Neural cell (in vitro differentiated cells): Measurements from ENCODE around the gene USP11. TPM values are rescaled to one million over a fixed set of nuclear protein-coding genes. Genes with fewer than 3 reads are reported as not detected.

Source experiments
- H2AFZ ChIP-seq: fragments of 200-600, 300-800 bp; sonication (generic), shearing (Covaris generic); 2 replicates; pipeline ENCODE4 v1.6.0; 2014; ENCODE audit warnings: low read depth, mild to moderate bottlenecking, antibody characterized with exemption, low read length, moderate library complexity
- H3F3A ChIP-seq: fragments of 200-600 bp; shearing (Covaris generic); 2 replicates; pipeline ENCODE4 v1.6.1; 2016; ENCODE audit warnings: mild to moderate bottlenecking, moderate library complexity, mixed read lengths, antibody characterized with exemption, low read length; ENCODE audit not compliant: insufficient read depth, poor library complexity, severe bottlenecking
- H3K27ac ChIP-seq: fragments of 200-600, 300-800 bp; sonication (generic), shearing (Covaris generic); 2 replicates; pipeline ENCODE4 v1.5.1; 2014; ENCODE audit warnings: mild to moderate bottlenecking, low read length, moderate library complexity
- H3K27me3 ChIP-seq: fragments of 300-800, 200-600 bp; sonication (generic), shearing (Covaris generic); 2 replicates; pipeline ENCODE4 v1.6.0; 2014; ENCODE audit warnings: mild to moderate bottlenecking, low read depth, low read length, moderate library complexity; ENCODE audit not compliant: insufficient read depth
- H3K36me3 ChIP-seq: fragments of 300-800, 200-600 bp; sonication (generic), shearing (Covaris generic); 2 replicates; pipeline ENCODE4 v1.5.1; 2014; ENCODE audit warnings: mild to moderate bottlenecking, antibody characterized with exemption, low read length, moderate library complexity; ENCODE audit not compliant: insufficient read depth
- H3K4me2 ChIP-seq: fragments of 300-800, 200-600 bp; sonication (generic), shearing (Covaris generic); 2 replicates; pipeline ENCODE4 v1.6.0; 2014; ENCODE audit warnings: mild to moderate bottlenecking, low read length
- H3K4me3 ChIP-seq: fragments of 300-800, 200-600 bp; sonication (generic), shearing (Covaris generic); 2 replicates; pipeline ENCODE4 v1.5.1; 2014; ENCODE audit warnings: mild to moderate bottlenecking, low read length, moderate library complexity
- H3K79me2 ChIP-seq: fragments of 200-600 bp; shearing (Covaris generic); replicated peaks from 2 replicates; pipeline ENCODE4 v1.6.0; 2014; ENCODE audit warnings: mild to moderate bottlenecking, low read length, moderate library complexity; ENCODE audit not compliant: insufficient read depth
- H3K9ac ChIP-seq: fragments of 300-800, 200-600 bp; sonication (generic), shearing (Covaris generic); 2 replicates; pipeline ENCODE4 v1.6.1; 2016; ENCODE audit warnings: mild to moderate bottlenecking, low read length, mixed read lengths
- H3K9me2 ChIP-seq: fragments of 200-600 bp; shearing (Covaris generic); 2 replicates; pipeline ENCODE4 v1.6.1; 2016; ENCODE audit warnings: mild to moderate bottlenecking, low read length, mixed read lengths; ENCODE audit not compliant: insufficient read depth
- H3K9me3 ChIP-seq: fragments of 200-600, 300-800 bp; sonication (generic), shearing (Covaris generic); 2 replicates; pipeline ENCODE4 v1.6.1; 2016; ENCODE audit warnings: mild to moderate bottlenecking, mixed run types, low read length, moderate library complexity, mixed read lengths
- H4K20me1 ChIP-seq: fragments of 200-600 bp; shearing (Covaris generic); 2 replicates; pipeline ENCODE4 v1.6.1; 2016; ENCODE audit warnings: mild to moderate bottlenecking, mixed run types; ENCODE audit not compliant: insufficient read depth
- EP300 ChIP-seq: fragments of 450-650 bp; conservative IDR thresholded peaks from 2 replicates; pipeline ENCODE4 v1.6.1; 2014; ENCODE audit warnings: antibody characterized with exemption, mild to moderate bottlenecking, moderate library complexity; ENCODE audit not compliant: poor library complexity, severe bottlenecking
- EZH2 ChIP-seq: fragments of 200-600, 300-800 bp; shearing (Covaris generic), sonication (generic); IDR thresholded peaks from 2 replicates; pipeline ENCODE4 v1.6.1; 2014; ENCODE audit warnings: antibody characterized with exemption, low read length, borderline replicate concordance, mild to moderate bottlenecking; ENCODE audit not compliant: insufficient read depth, poor library complexity, severe bottlenecking
- MXI1 ChIP-seq: fragments of 450-650 bp; conservative IDR thresholded peaks from 2 replicates; pipeline ENCODE4 v1.6.1; 2014; ENCODE audit warnings: antibody characterized with exemption, mild to moderate bottlenecking; ENCODE audit not compliant: poor library complexity, severe bottlenecking
- POLR2AphosphoS5 ChIP-seq: IDR thresholded peaks from 2 replicates; pipeline ENCODE4 v1.6.1; 2012
- RAD21 ChIP-seq: fragments of 450-650 bp; conservative IDR thresholded peaks from 2 replicates; pipeline ENCODE4 v1.6.1; 2014; ENCODE audit warnings: antibody characterized with exemption, mild to moderate bottlenecking, moderate library complexity
- SMC3 ChIP-seq: fragments of 450-650 bp; conservative IDR thresholded peaks from 2 replicates; pipeline ENCODE4 v1.6.1; 2014; ENCODE audit warnings: antibody characterized with exemption, mild to moderate bottlenecking, moderate library complexity; ENCODE audit not compliant: poor library complexity
- TAF1 ChIP-seq: IDR thresholded peaks from 2 replicates; pipeline ENCODE4 v1.6.1; 2012; ENCODE audit warnings: low read depth
- polyA plus RNA-seq: library from polyadenylated mRNA; depleted of rRNA; stranded (reverse); fragments of >200 nt; gene quantifications from 2 replicates; pipeline ENCODE4 v1.2.3, GENCODE V29; 2014
- TF ChIP-seq, protein P1 (sequence below): IDR thresholded peaks from 2 replicates; pipeline ENCODE4 v1.6.1; 2012; ENCODE audit warnings: borderline replicate concordance
- TF ChIP-seq, protein P2 (sequence below): fragments of 450-650 bp; IDR thresholded peaks from 2 replicates; pipeline ENCODE4 v1.5.1; 2014; ENCODE audit warnings: antibody characterized with exemption, mild to moderate bottlenecking, moderate library complexity; ENCODE audit not compliant: poor library complexity, severe bottlenecking

The USP11 gene
- polyA plus RNA-seq, 1 donor from 2014 or later: 184 TPM

DNA sequence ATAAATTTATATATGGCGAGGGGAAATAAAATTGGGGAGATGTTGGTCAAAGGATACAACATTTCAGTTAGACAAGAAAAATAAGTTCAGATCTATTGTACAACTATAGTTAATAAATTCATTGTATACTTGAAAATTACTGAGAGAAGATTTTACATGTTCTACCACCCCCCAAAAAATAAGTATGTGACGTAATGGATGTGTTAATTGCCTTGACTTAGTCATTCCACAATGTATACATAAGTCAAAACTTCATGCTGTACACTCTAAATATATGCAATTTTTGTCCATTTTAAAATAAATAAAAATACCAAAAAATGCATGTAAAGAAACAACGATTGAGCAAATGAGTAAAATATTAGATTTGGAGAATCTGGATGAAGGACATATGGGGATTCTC is 1.8 kb downstream of the USP11 start:
- TF ChIP-seq EZH2: no peak
- TF ChIP-seq, protein P1, sequence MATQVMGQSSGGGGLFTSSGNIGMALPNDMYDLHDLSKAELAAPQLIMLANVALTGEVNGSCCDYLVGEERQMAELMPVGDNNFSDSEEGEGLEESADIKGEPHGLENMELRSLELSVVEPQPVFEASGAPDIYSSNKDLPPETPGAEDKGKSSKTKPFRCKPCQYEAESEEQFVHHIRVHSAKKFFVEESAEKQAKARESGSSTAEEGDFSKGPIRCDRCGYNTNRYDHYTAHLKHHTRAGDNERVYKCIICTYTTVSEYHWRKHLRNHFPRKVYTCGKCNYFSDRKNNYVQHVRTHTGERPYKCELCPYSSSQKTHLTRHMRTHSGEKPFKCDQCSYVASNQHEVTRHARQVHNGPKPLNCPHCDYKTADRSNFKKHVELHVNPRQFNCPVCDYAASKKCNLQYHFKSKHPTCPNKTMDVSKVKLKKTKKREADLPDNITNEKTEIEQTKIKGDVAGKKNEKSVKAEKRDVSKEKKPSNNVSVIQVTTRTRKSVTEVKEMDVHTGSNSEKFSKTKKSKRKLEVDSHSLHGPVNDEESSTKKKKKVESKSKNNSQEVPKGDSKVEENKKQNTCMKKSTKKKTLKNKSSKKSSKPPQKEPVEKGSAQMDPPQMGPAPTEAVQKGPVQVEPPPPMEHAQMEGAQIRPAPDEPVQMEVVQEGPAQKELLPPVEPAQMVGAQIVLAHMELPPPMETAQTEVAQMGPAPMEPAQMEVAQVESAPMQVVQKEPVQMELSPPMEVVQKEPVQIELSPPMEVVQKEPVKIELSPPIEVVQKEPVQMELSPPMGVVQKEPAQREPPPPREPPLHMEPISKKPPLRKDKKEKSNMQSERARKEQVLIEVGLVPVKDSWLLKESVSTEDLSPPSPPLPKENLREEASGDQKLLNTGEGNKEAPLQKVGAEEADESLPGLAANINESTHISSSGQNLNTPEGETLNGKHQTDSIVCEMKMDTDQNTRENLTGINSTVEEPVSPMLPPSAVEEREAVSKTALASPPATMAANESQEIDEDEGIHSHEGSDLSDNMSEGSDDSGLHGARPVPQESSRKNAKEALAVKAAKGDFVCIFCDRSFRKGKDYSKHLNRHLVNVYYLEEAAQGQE: no peak
- no peak overlapping the region for H2AFZ ChIP-seq
- H3K79me2 ChIP-seq: peaks cover 49% of the 10 kb centered on the region
- H3F3A ChIP-seq: no peaks in the 10 kb centered on the region
- no peaks in the 10 kb centered on the region for H3K27me3 ChIP-seq
- peak overlapping the region; percentile 83 for H3K4me3 ChIP-seq
- H3K27ac ChIP-seq: peak overlapping the region; percentile 98
- peak overlapping the region; percentile 62 for H3K4me2 ChIP-seq
- no peaks in the 10 kb centered on the region for H3K36me3 ChIP-seq
- no peaks in the 10 kb centered on the region for H3K9me3 ChIP-seq
- no peaks in the 10 kb centered on the region for H4K20me1 ChIP-seq
- H3K9me2 ChIP-seq: no peaks in the 10 kb centered on the region
- peak overlapping the region; percentile 98 for H3K9ac ChIP-seq

DNA sequence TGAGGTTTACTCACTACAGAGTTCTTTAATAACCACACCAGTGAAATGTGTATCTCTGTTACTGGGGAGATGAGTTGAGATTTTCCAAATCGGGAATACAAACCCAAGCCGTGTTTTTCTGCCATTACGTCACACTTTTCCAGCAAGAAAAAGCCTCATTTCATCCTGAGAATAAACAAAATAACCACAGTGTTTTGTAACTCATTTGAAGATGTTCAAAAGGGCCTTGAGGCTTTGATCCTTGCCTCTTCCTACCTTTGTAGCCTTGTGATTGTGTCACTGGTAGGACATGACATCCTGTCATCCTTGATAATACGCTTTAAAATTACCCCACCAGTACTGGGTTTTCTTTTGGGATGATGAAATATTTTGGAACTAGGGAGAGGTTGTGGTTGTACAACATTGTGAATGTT is 2.9 kb downstream of the USP11 start:
- Histone ChIP-seq H2AFZ (no peak overlapping the region), H3K4me2 (peak overlapping the region; percentile 48), H4K20me1 (no peaks in the 10 kb centered on the region), H3K9me2 (no peaks in the 10 kb centered on the region), H3K4me3 (peak overlapping the region; percentile 83), H3K27me3 (no peaks in the 10 kb centered on the region), H3K79me2 (peaks cover 55% of the 10 kb centered on the region), H3K9me3 (no peaks in the 10 kb centered on the region), H3K36me3 (no peaks in the 10 kb centered on the region), H3K27ac (peak overlapping the region; percentile 98), H3K9ac (peak overlapping the region; percentile 20), H3F3A (no peaks in the 10 kb centered on the region)
- TF ChIP-seq RAD21 (no peak), TAF1 (no peak), POLR2AphosphoS5 (no peak), SMC3 (no peak), MXI1 (no peak), EZH2 (no peak), EP300 (no peak)
- TF ChIP-seq, protein P1: no peak
- TF ChIP-seq, protein P2, sequence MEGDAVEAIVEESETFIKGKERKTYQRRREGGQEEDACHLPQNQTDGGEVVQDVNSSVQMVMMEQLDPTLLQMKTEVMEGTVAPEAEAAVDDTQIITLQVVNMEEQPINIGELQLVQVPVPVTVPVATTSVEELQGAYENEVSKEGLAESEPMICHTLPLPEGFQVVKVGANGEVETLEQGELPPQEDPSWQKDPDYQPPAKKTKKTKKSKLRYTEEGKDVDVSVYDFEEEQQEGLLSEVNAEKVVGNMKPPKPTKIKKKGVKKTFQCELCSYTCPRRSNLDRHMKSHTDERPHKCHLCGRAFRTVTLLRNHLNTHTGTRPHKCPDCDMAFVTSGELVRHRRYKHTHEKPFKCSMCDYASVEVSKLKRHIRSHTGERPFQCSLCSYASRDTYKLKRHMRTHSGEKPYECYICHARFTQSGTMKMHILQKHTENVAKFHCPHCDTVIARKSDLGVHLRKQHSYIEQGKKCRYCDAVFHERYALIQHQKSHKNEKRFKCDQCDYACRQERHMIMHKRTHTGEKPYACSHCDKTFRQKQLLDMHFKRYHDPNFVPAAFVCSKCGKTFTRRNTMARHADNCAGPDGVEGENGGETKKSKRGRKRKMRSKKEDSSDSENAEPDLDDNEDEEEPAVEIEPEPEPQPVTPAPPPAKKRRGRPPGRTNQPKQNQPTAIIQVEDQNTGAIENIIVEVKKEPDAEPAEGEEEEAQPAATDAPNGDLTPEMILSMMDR: no peak
